ENCODE data around the gene ROR1. TPM values are rescaled to one million over a fixed set of nuclear protein-coding genes. Genes with fewer than 3 reads are reported as not detected.

ROR1 gene
- total RNA-seq, 1 experiment from 2014 or later: 2.7 TPM

- DNase-seq (ENCODE audit: low read depth, low spot score) (no peak), ATAC-seq (no peak)
- Histone ChIP-seq H2AFZ (ENCODE audit: low read depth, low read length, poor library complexity, severe bottlenecking) (no peak overlapping the region), H3K4me1 (ENCODE audit: control insufficient read depth in 1 of 2, insufficient read depth in 2 of 2, low read length in 2 of 2) (no peaks in the 10 kb centered on the region), H3K27me3 (ENCODE audit: insufficient read depth, low read length) (no peaks in the 10 kb centered on the region), H3K79me2 (ENCODE audit: insufficient read depth, low read length) (no peaks in the 10 kb centered on the region), H3K27ac (ENCODE audit: low read depth, low read length) (no peak overlapping the region), H3K4me2 (ENCODE audit: low read length) (no peak overlapping the region), H3K9ac (ENCODE audit: low read length) (no peak overlapping the region), H3K4me3 (replicated peaks in 1 of 2; ENCODE audit: low read depth in 1 of 2, low read length in 2 of 2) (no peak overlapping the region), H4K20me1 (ENCODE audit: insufficient read depth) (no peaks in the 10 kb centered on the region), H3K36me3 (ENCODE audit: control insufficient read depth in 1 of 2, insufficient read depth in 2 of 2, low read length in 2 of 2) (no peaks in the 10 kb centered on the region), H3K9me2 (ENCODE audit: insufficient read depth) (no peaks in the 10 kb centered on the region), H3K9me3 (ENCODE audit: control insufficient read depth in 1 of 2, insufficient read depth in 1 of 2, low read depth in 1 of 2, low read length in 2 of 2) (peaks cover 4 to 7% of the 10 kb centered on the region in 2 experiments; a peak in 1 of 4 replicates)
- RAD21 ChIA-PET (ENCODE audit: low non-redundant PET in 1 of 2, low total read pairs in 2 of 2, uncharacterized antibody in 2 of 2, unreplicated experiment in 2 of 2): no interaction called here
- POLR2A ChIA-PET: no interaction called here
- intact Hi-C loops (cut with micrococcal nuclease): no loop called here
- TF ChIP-seq ELF1 (IDR thresholded peaks at IDR 0.05; ENCODE audit: borderline replicate concordance, low read depth) (no peak), CEBPB (IDR thresholded peaks at IDR 0.05; ENCODE audit: low read depth) (no peak), RAD21 (IDR thresholded peaks at IDR 0.05; ENCODE audit: low read depth) (no peak), SIN3A (IDR thresholded peaks at IDR 0.05; ENCODE audit: low read depth) (no peak), SP1 (IDR thresholded peaks at IDR 0.05; ENCODE audit: low read depth) (no peak)
- BruUV-seq (replicated peaks): no TSS peak
- CTCF ChIA-PET: no interaction called here
Measured at GRCh38 chr1:64031236-64031635, 257.4 kb downstream of the ROR1 start.

- ChIA-PET CTCF (no interaction called here), RAD21 (ENCODE audit: low non-redundant PET in 1 of 2, low total read pairs in 2 of 2, uncharacterized antibody in 2 of 2, unreplicated experiment in 2 of 2) (no interaction called here), POLR2A (no interaction called here)
- ATAC-seq (no peak), DNase-seq (ENCODE audit: low read depth, low spot score) (no peak)
- H3K4me3 ChIP-seq (replicated peaks in 1 of 2; ENCODE audit: low read depth in 1 of 2, low read length in 2 of 2): no peak overlapping the region
- TF ChIP-seq ATF3 (IDR thresholded peaks at IDR 0.05): no peak
- TF ChIP-seq EZH2phosphoT487 (IDR thresholded peaks at IDR 0.05; ENCODE audit: borderline replicate concordance): no peak
- no peak for TF ChIP-seq SIN3A (IDR thresholded peaks at IDR 0.05; ENCODE audit: low read depth)
- no peak for TF ChIP-seq TCF7L2 (IDR thresholded peaks at IDR 0.05; ENCODE audit: borderline replicate concordance, extremely low read depth, insufficient read depth, insufficient read length)
- TF ChIP-seq SRF (IDR thresholded peaks at IDR 0.05; ENCODE audit: low read depth): no peak
- TF ChIP-seq EGR1 (IDR thresholded peaks at IDR 0.05; ENCODE audit: low read depth): no peak
- no peak for TF ChIP-seq ZBTB33 (IDR thresholded peaks at IDR 0.05; ENCODE audit: extremely low read depth, insufficient replicate concordance, low read length)
- TF ChIP-seq EZH2 (IDR thresholded peaks at IDR 0.05): no peak
- no peak for TF ChIP-seq ZFX (IDR thresholded peaks at IDR 0.05)
- TF ChIP-seq SP1 (IDR thresholded peaks at IDR 0.05; ENCODE audit: low read depth): no peak
- TF ChIP-seq, protein P1, sequence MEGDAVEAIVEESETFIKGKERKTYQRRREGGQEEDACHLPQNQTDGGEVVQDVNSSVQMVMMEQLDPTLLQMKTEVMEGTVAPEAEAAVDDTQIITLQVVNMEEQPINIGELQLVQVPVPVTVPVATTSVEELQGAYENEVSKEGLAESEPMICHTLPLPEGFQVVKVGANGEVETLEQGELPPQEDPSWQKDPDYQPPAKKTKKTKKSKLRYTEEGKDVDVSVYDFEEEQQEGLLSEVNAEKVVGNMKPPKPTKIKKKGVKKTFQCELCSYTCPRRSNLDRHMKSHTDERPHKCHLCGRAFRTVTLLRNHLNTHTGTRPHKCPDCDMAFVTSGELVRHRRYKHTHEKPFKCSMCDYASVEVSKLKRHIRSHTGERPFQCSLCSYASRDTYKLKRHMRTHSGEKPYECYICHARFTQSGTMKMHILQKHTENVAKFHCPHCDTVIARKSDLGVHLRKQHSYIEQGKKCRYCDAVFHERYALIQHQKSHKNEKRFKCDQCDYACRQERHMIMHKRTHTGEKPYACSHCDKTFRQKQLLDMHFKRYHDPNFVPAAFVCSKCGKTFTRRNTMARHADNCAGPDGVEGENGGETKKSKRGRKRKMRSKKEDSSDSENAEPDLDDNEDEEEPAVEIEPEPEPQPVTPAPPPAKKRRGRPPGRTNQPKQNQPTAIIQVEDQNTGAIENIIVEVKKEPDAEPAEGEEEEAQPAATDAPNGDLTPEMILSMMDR (IDR thresholded peaks at IDR 0.05 in 2 of 3, conservative IDR thresholded peaks at IDR 0.05 in 1 of 3; ENCODE audit: borderline replicate concordance in 1 of 3, insufficient read depth in 1 of 3, low read depth in 2 of 3, low read length in 2 of 3): no peak
- H3K4me2 ChIP-seq (ENCODE audit: low read length): no peak overlapping the region
- no peak overlapping the region for H3K9ac ChIP-seq (ENCODE audit: low read length)
- H4K20me1 ChIP-seq (ENCODE audit: insufficient read depth): no peaks in the 10 kb centered on the region
- no peaks in the 10 kb centered on the region for H3K9me2 ChIP-seq (ENCODE audit: insufficient read depth)
- H3K27ac ChIP-seq (ENCODE audit: low read depth, low read length): no peak overlapping the region
- no peaks in the 10 kb centered on the region for H3K79me2 ChIP-seq (ENCODE audit: insufficient read depth, low read length)
- H2AFZ ChIP-seq (ENCODE audit: low read depth, low read length, poor library complexity, severe bottlenecking): no peak overlapping the region
- H3K9me3 ChIP-seq (ENCODE audit: control insufficient read depth in 1 of 2, insufficient read depth in 1 of 2, low read depth in 1 of 2, low read length in 2 of 2): peaks cover 0 to 4% of the 10 kb centered on the region in 2 experiments; a peak in 1 of 4 replicates
- no peaks in the 10 kb centered on the region for H3K27me3 ChIP-seq (ENCODE audit: insufficient read depth, low read length)
- no peaks in the 10 kb centered on the region; a peak in 1 of 4 replicates for H3K4me1 ChIP-seq (ENCODE audit: control insufficient read depth in 1 of 2, insufficient read depth in 2 of 2, low read length in 2 of 2)
- BruUV-seq (replicated peaks): no TSS peak
- intact Hi-C loops (cut with micrococcal nuclease): no loop called here
- no peaks in the 10 kb centered on the region for H3K36me3 ChIP-seq (ENCODE audit: control insufficient read depth in 1 of 2, insufficient read depth in 2 of 2, low read length in 2 of 2)
Measured at GRCh38 chr1:64033667-64034220, 259.9 kb downstream of the ROR1 start.

Data from HCT116 (cell line).